K562 (cell line): ENCODE measurements around the gene TRIM4. TPM values are rescaled to one million over a fixed set of nuclear protein-coding genes. Genes with fewer than 3 reads are reported as not detected.
A peak's percentile ranks its signal among the peaks of the same experiment; 100 is the strongest.

ENCODE experiments used
- BDP1 ChIP-seq: IDR thresholded peaks from 3 replicates; pipeline ENCODE4 v1.6.1; 2011; ENCODE audit not compliant: insufficient read length, insufficient read depth
- CCNT2 ChIP-seq: IDR thresholded peaks from 2 replicates; pipeline ENCODE4 v1.6.1; 2011; ENCODE audit warnings: borderline replicate concordance, low read depth, mild to moderate bottlenecking, moderate library complexity, mixed read lengths, low read length; ENCODE audit not compliant: insufficient read length; ENCODE audit errors: extremely low read depth
- CHD1 ChIP-seq: fragments of 200-600 bp; sonication (generic); IDR thresholded peaks from one replicate; pipeline ENCODE4 v1.6.1; 2012; ENCODE audit warnings: mild to moderate bottlenecking, moderate library complexity, low read length, inconsistent platforms
- DACH1 ChIP-seq: fragments of 450-650 bp; IDR thresholded peaks from 2 replicates; pipeline ENCODE4 v1.6.1; 2018; ENCODE audit not compliant: partially characterized antibody
- HDAC1 ChIP-seq, 2 experiments: fragments of 450-650 bp; IDR thresholded peaks; 2 replicates each; pipeline ENCODE4 v1.6.1; 2016 to 2017; ENCODE audit warnings: inconsistent platforms in 1 of 2, mild to moderate bottlenecking in 1 of 2, moderate library complexity in 1 of 2
- HMG20A ChIP-seq: fragments of 450-650 bp; formaldehyde crosslinking; conservative IDR thresholded peaks from 2 replicates; pipeline ENCODE4 v1.4.0; 2020; ENCODE audit warnings: mild to moderate bottlenecking, mixed read lengths
- JUND ChIP-seq, 2 experiments: IDR thresholded peaks; 2 replicates in 1 of 2; 3 replicates in 1 of 2; pipeline ENCODE4 v1.6.1; 2011; ENCODE audit warnings: borderline replicate concordance in 2 of 2, low read depth in 2 of 2, low read length in 2 of 2, improper control_type of control experiment in 1 of 2, missing biosample characterization in 1 of 2, missing genetic modification characterization in 1 of 2, missing genetic modification reagents in 1 of 2
- LARP7 ChIP-seq: fragments of 450-650 bp; IDR thresholded peaks from 2 replicates; pipeline ENCODE4 v1.6.1; 2016
- MAFG ChIP-seq: fragments of 450-650 bp; conservative IDR thresholded peaks from 2 replicates; pipeline ENCODE4 v1.6.1; 2016; ENCODE audit warnings: missing genetic modification characterization, missing compliant biosample characterization
- MXI1 ChIP-seq: IDR thresholded peaks from 2 replicates; pipeline ENCODE4 v1.6.1; 2011; ENCODE audit warnings: low read depth, mild to moderate bottlenecking, improper control_type of control experiment, low read length
- NCOA2 ChIP-seq, 2 experiments: fragments of 450-650 bp; IDR thresholded peaks; 2 replicates each; pipeline ENCODE4 v1.6.1; 2018; ENCODE audit warnings: mild to moderate bottlenecking in 2 of 2, moderate library complexity in 1 of 2; ENCODE audit not compliant: partially characterized antibody in 2 of 2
- RHOXF2B ChIP-seq: fragments of 250-450 bp; sonication (Bioruptor Pico); conservative IDR thresholded peaks from 2 replicates; pipeline ENCODE4 v1.5.1; 2021
- SAFB2 ChIP-seq: fragments of 200-400 bp; formaldehyde crosslinking; IDR thresholded peaks from 2 replicates; pipeline ENCODE4 v1.6.1; 2018; ENCODE audit warnings: borderline replicate concordance, low read length, low read depth, moderate library complexity; ENCODE audit not compliant: severe bottlenecking
- SIX5 ChIP-seq, 2 experiments: IDR thresholded peaks; 2 replicates each; pipeline ENCODE4 v1.6.1; 2011; ENCODE audit warnings: low read length in 2 of 2, borderline replicate concordance in 1 of 2, low read depth in 1 of 2, mild to moderate bottlenecking in 1 of 2, moderate library complexity in 1 of 2; ENCODE audit not compliant: insufficient read depth in 1 of 2
- ZKSCAN8 ChIP-seq: fragments of 200-800 bp; sonication (Bioruptor generic); IDR thresholded peaks from 2 replicates; pipeline ENCODE4 v1.6.1; 2016; ENCODE audit warnings: missing genetic modification characterization, missing compliant biosample characterization
- ZNF121 ChIP-seq: sonication (generic); formaldehyde crosslinking; conservative IDR thresholded peaks from 2 replicates; pipeline ENCODE4 v1.8.0; 2022; ENCODE audit warnings: missing genetic modification reagents
- ZNF165 ChIP-seq: fragments of 250-450 bp; sonication (Bioruptor Pico); IDR thresholded peaks from 2 replicates; pipeline ENCODE4 v1.4.0; 2020; ENCODE audit warnings: borderline replicate concordance
- ZNF263 ChIP-seq: sonication (generic); formaldehyde crosslinking; IDR thresholded peaks from 2 replicates; pipeline ENCODE4 v1.8.0; 2022; ENCODE audit warnings: mild to moderate bottlenecking, missing genetic modification reagents, borderline replicate concordance
- ZNF431 ChIP-seq: sonication (generic); formaldehyde crosslinking; IDR thresholded peaks from 2 replicates; pipeline ENCODE4 v1.8.0; 2022; ENCODE audit warnings: mild to moderate bottlenecking, missing genetic modification reagents
- polyA plus RNA-seq, 8 experiments: library from polyadenylated mRNA; depleted of rRNA in 4 of 8; stranded (reverse) in 5 of 8; unstranded in 3 of 8; fragments of >200 nt; fragmentation: Nextera tagmentation in 2 of 8; fragmentation: Illumina TruSeq in 1 of 8; extraction: Ambion mirVana in 2 of 8; extraction: Trizol in 1 of 8; gene quantifications; 2 replicates each; pipeline versions ENCODE4 v1.2.1 to v1.2.3, GENCODE V29; 2011 to 2014; ENCODE audit warnings: inconsistent platforms in 1 of 8, missing spikeins in 1 of 8
- total RNA-seq, 7 experiments: library from RNA; depleted of rRNA in 6 of 7; stranded (reverse); fragments of >200 nt in 6 of 7; fragmentation: Illumina TruSeq in 2 of 7; extraction: Trizol in 2 of 7; gene quantifications; 2 replicates each; pipeline versions ENCODE4 v1.2.1 to v1.2.3, GENCODE V29; 2011 to 2021; ENCODE audit warnings: low replicate concordance in 1 of 7
- TF ChIP-seq, protein P1 (sequence below): fragments of 250-450 bp; sonication (Bioruptor Pico); IDR thresholded peaks from 2 replicates; pipeline ENCODE4 v1.9.0; 2021; ENCODE audit warnings: mild to moderate bottlenecking, inconsistent platforms
- TF ChIP-seq, protein P2 (sequence below): sonication (generic); formaldehyde crosslinking; IDR thresholded peaks from 2 replicates; pipeline ENCODE4 v1.8.1; 2022; ENCODE audit warnings: missing genetic modification reagents
- TF ChIP-seq, protein P3 (sequence below): fragments of 250-450 bp; sonication (Bioruptor Pico); IDR thresholded peaks from 2 replicates; pipeline ENCODE4 v1.4.0; 2020; ENCODE audit warnings: mild to moderate bottlenecking, moderate library complexity

TRIM4 gene
- total and polyA plus RNA-seq, 9 of the 15 experiments (the other 6 are each of a cell fraction or from before 2014, with no cell fraction given): 6.2 to 28.3 (median 22.4) TPM

DNA sequence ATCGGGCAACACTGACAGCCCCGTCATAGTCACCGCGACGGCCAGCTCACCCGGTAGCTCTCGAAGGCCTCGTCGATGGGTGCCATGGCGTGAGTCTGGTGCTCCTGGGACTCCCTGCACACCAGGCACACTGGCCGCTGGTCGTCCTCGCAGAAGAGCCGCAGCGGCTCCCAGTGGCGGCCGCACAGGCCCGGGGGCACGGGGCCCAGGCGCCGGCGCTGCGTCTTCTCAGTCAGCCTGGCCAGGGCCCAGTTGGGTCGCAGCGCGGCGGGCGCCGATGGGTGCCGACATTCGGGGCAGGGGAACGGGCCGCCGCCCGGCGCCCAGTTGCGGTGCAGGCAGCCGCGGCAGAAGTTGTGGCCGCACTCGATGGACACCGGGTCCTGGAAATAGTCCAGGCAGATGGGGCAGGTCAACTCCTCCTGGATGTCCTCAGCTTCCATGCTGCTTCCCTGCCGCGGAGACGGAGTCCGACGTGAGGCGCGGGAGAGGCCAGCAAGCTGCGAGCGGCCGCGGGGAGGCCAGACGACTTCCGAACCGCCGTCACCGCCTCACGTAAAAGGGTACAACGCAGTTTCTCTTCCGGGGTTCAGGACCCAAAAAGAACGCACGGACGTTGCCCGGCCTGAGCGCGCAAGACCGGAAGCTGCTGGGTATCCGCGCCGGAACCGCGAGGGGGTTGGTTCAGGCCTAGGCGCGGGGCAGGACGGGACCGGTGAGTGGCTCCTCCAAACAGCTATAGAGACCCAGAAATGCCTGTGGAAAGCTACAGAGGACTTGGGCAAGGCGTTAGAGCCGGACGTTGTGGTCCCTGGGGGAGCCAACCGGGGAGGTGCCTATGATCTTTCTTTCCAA, at the start of gene TRIM4 (continued):
- peak; percentile 65; the same call in 1 of the 2 replicates for TF ChIP-seq ZNF263
- 0 out of 2 replicates have a peak, but pooled peaks have one; percentile 4 for TF ChIP-seq ZNF121 (CRISPR knock-in tag)
- no peak for TF ChIP-seq RHOXF2B (CRISPR knock-in tag)
- 0 out of 2 replicates have a peak, but pooled peaks have one; percentile 21 for TF ChIP-seq ZNF165 (CRISPR knock-in tag)
- 0 out of 4 replicates have a peak, but pooled peaks of 1 of the 2 experiments have one; percentile 21 for TF ChIP-seq SIX5 (IDR thresholded peaks at IDR 0.05; ENCODE audit: borderline replicate concordance in 1 of 2, insufficient read depth in 1 of 2, low read depth in 1 of 2, low read length in 2 of 2)
- peak; percentile 65; the same call in 1 of the 2 replicates for TF ChIP-seq JUND (IDR thresholded peaks at IDR 0.05; ENCODE audit: borderline replicate concordance, low read depth, low read length)
- TF ChIP-seq JUND (tag; IDR thresholded peaks at IDR 0.05; ENCODE audit: borderline replicate concordance, low read depth, low read length): peak; percentile 48; the same call in 1 of the 3 replicates
- peak in 1 of 2 experiments; percentile 84; a peak in 2 of 4 replicates for TF ChIP-seq HDAC1 (IDR thresholded peaks at IDR 0.05)
- no peak; the same call in 1 of the 2 replicates for TF ChIP-seq ZKSCAN8 (CRISPR knock-in tag)
- TF ChIP-seq, protein P1, sequence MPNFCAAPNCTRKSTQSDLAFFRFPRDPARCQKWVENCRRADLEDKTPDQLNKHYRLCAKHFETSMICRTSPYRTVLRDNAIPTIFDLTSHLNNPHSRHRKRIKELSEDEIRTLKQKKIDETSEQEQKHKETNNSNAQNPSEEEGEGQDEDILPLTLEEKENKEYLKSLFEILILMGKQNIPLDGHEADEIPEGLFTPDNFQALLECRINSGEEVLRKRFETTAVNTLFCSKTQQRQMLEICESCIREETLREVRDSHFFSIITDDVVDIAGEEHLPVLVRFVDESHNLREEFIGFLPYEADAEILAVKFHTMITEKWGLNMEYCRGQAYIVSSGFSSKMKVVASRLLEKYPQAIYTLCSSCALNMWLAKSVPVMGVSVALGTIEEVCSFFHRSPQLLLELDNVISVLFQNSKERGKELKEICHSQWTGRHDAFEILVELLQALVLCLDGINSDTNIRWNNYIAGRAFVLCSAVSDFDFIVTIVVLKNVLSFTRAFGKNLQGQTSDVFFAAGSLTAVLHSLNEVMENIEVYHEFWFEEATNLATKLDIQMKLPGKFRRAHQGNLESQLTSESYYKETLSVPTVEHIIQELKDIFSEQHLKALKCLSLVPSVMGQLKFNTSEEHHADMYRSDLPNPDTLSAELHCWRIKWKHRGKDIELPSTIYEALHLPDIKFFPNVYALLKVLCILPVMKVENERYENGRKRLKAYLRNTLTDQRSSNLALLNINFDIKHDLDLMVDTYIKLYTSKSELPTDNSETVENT (CRISPR knock-in tag): peak; percentile 36; the same call in 1 of the 2 replicates
- TF ChIP-seq, protein P2, sequence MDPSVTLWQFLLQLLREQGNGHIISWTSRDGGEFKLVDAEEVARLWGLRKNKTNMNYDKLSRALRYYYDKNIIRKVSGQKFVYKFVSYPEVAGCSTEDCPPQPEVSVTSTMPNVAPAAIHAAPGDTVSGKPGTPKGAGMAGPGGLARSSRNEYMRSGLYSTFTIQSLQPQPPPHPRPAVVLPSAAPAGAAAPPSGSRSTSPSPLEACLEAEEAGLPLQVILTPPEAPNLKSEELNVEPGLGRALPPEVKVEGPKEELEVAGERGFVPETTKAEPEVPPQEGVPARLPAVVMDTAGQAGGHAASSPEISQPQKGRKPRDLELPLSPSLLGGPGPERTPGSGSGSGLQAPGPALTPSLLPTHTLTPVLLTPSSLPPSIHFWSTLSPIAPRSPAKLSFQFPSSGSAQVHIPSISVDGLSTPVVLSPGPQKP (CRISPR knock-in tag): no peak
- no peak; the same call in 1 of the 2 replicates for TF ChIP-seq ZNF431 (CRISPR knock-in tag)
- TF ChIP-seq CHD1: no peak
- TF ChIP-seq BDP1: no peak
- no peak for TF ChIP-seq NCOA2 (IDR thresholded peaks at IDR 0.05; ENCODE audit: partially characterized antibody in 2 of 2)
- TF ChIP-seq SAFB2: no peak
- TF ChIP-seq HMG20A (CRISPR knock-in tag): no peak
- TF ChIP-seq MXI1: peak; percentile 69; the same call in 1 of the 2 replicates
- no peak for TF ChIP-seq DACH1
- TF ChIP-seq, protein P3, sequence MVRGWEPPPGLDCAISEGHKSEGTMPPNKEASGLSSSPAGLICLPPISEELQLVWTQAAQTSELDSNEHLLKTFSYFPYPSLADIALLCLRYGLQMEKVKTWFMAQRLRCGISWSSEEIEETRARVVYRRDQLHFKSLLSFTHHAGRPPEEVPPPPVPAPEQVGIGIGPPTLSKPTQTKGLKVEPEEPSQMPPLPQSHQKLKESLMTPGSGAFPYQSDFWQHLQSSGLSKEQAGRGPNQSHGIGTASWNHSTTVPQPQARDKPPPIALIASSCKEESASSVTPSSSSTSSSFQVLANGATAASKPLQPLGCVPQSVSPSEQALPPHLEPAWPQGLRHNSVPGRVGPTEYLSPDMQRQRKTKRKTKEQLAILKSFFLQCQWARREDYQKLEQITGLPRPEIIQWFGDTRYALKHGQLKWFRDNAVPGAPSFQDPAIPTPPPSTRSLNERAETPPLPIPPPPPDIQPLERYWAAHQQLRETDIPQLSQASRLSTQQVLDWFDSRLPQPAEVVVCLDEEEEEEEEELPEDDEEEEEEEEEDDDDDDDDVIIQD: no peak; the same call in 1 of the 2 replicates
- TF ChIP-seq CCNT2: peak; percentile 30
- TF ChIP-seq LARP7: no peak
- no peak for TF ChIP-seq MAFG (tag)
